ENCODE data around the gene KCNIP4. TPM values are rescaled to one million over a fixed set of nuclear protein-coding genes. Genes with fewer than 3 reads are reported as not detected.

Gene KCNIP4
- total RNA-seq, 2 experiments from 2014 or later = not detected

DNA sequence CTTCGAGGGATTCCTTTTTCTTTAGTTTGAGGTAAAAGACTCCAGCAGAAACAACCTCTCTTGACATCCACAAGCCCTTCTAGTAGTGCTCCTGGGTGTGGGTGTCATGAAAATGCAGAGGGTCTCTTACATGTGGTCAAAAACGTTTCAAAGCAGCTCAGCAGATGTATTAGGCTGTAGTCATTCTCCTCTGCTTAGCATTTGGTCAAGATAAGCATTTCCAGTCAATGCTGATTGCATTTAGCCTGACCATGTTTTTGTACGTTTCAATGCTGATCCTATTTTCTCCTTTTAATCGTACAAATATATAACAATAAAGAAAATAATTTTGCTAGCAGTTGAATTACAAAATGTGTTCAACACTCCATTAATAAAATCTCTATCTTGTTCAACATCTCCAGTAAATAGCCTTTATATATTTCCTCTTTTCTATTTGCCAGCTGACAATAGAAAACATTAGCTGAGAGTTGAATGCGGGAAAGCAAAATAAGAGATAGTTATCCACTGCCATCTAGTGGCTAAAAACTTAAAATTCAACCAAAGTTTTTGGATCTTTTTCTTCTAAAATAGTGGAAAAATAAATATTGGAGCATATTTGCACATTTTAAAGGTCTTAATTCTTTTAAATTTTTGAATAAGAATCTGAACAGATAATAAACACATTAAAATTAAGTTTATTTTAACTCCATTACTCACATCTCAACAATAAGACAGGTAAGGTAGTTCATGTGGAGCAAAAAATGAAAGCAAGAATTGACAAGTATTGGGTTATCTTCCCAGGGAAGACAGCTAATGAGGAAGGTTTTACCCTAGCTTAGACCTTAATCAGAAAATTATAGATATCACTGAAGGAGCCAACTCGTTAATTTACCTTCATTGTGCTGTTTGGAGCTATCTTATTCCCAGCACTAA lies 1263.5 kb downstream of the KCNIP4 start:
- H3K4me3 Mint-ChIP-seq = no peak overlapping the region
- ChIA-PET POLR2A (interaction anchor here (0.9 kb wide), 1 partner anchor 12 kb away, joined by 3 read pairs; no protein-coding TSS in a partner anchor), CTCF (interaction anchor here (0.6 to 3.9 kb wide), 22 partner anchors 11 to 1999 kb away, joined by 3 to 25 read pairs (median 4); partner anchors contain the start of gene PACRGL)
- peaks cover 10% of the 10 kb centered on the region for H3K27me3 Mint-ChIP-seq
- H3K27ac Mint-ChIP-seq = no peak overlapping the region
- intact Hi-C loops (cut with micrococcal nuclease) = loop anchor here (1.0 to 2.0 kb wide), 3 partner anchors 266 to 1996 kb away; no protein-coding TSS in a partner anchor
- H3K9me3 Mint-ChIP-seq = no peaks in the 10 kb centered on the region
- DNase-seq = no peak
- H3K36me3 Mint-ChIP-seq = no peaks in the 10 kb centered on the region
- H3K4me1 Mint-ChIP-seq (ENCODE audit: low read depth) = no peaks in the 10 kb centered on the region

DNA sequence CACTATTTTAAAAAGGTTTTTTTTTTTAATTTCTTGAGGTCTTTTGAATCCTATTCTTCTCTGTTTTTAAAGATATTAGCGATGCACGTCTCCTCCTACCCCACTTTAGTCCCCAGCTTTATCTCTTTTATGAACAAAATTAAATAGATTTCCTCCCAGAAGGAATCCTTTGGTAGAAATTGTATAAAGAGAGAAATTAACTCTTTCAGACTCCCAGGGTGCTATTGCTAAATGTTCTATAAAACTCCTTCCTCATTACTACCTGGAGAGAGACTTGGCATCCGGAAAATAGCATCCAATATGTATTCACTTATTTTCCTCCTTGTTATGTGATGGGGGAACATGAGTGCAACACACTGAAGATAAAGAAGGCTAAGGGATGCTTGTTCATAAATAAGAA lies 1264.8 kb downstream of the KCNIP4 start:
- no peaks in the 10 kb centered on the region for H3K36me3 Mint-ChIP-seq
- ChIA-PET POLR2A (no interaction called here), CTCF (interaction anchor here (1.1 to 3.9 kb wide), 3 partner anchors 262 to 289 kb away, joined by 3 to 25 read pairs (median 3); no protein-coding TSS in a partner anchor)
- intact Hi-C loops (cut with micrococcal nuclease) = loop anchor here (1.0 to 2.0 kb wide), 2 partner anchors 289 to 1994 kb away; no protein-coding TSS in a partner anchor
- H3K27me3 Mint-ChIP-seq = peaks cover 9% of the 10 kb centered on the region
- H3K4me3 Mint-ChIP-seq = no peak overlapping the region
- no peak overlapping the region for H3K27ac Mint-ChIP-seq
- no peak for DNase-seq
- no peaks in the 10 kb centered on the region for H3K4me1 Mint-ChIP-seq (ENCODE audit: low read depth)
- H3K9me3 Mint-ChIP-seq = no peaks in the 10 kb centered on the region

DNA sequence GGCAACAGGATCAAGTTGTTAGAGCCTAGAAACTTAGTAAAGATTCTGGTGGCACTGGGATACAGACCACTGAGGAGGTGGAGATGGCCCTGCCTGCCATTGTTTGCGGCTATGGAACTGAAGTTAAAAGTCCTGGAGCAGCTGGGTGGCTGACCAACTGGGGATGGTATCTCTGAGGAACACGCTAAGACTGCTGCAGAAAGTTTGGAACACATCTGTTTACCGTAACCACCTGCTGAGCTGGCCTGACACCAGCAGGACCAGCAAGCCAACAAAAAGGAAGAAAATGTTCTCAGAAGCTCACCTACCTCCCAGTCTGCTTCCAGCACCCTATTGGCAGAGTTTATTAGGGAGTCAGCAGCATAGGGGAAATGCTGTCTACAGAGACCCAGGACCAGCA lies 1265.7 kb downstream of the KCNIP4 start:
- Mint-ChIP-seq H3K27ac (no peak overlapping the region), H3K36me3 (no peaks in the 10 kb centered on the region), H3K27me3 (peaks cover 14% of the 10 kb centered on the region), H3K9me3 (no peaks in the 10 kb centered on the region), H3K4me1 (ENCODE audit: low read depth) (no peaks in the 10 kb centered on the region), H3K4me3 (no peak overlapping the region)
- POLR2A ChIA-PET = no interaction called here
- CTCF ChIA-PET = interaction anchor here (1.1 to 3.9 kb wide), 3 partner anchors 261 to 288 kb away, joined by 3 to 25 read pairs (median 3); no protein-coding TSS in a partner anchor
- intact Hi-C loops (cut with micrococcal nuclease) = no loop called here
- no peak for DNase-seq

DNA sequence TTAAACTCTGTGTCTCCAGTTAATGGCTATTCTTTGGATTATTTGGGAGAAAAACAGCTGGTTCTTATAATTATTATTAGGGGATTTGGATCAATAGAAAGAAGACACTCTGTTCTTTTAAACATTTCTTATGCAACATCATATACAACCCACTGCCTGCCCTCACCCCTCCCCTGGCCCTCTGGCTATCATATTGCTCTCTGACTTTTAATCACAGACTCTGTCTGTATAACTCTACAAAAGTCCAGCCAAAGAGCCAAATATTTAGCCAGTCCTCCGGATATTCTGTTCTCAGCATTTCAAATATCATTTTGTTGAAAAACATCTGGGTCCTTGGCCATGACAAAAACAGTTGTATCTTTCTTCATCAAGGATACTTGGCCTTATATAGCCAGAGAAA lies 1267.3 kb downstream of the KCNIP4 start:
- H3K4me1 Mint-ChIP-seq (ENCODE audit: low read depth) = no peaks in the 10 kb centered on the region
- H3K27ac Mint-ChIP-seq = no peak overlapping the region
- intact Hi-C loops (cut with micrococcal nuclease) = no loop called here
- ChIA-PET CTCF (no interaction called here), POLR2A (no interaction called here)
- DNase-seq = no peak
- no peak overlapping the region for H3K4me3 Mint-ChIP-seq
- H3K9me3 Mint-ChIP-seq = no peaks in the 10 kb centered on the region
- peaks cover 20% of the 10 kb centered on the region for H3K27me3 Mint-ChIP-seq
- no peaks in the 10 kb centered on the region for H3K36me3 Mint-ChIP-seq

DNA sequence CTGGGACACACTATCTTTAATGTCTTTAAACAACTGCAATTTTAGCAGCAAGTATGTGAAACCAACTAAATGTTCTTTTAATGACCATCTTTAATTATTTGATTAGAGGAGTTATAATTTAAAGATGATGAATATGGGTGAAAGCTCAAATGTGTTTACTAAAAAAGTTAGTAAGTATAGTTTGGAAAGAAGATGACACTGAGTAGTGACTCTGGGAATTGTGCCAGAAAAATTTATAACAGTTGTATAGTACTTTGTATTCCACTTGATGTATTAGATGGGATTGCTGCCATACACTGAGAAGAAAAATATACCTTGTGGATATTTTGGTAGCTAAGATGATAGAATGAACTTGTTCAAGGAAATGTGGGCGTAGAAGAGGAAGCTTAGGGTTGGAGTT lies 1267.8 kb downstream of the KCNIP4 start:
- no peaks in the 10 kb centered on the region for H3K36me3 Mint-ChIP-seq
- no peaks in the 10 kb centered on the region for H3K4me1 Mint-ChIP-seq (ENCODE audit: low read depth)
- ChIA-PET POLR2A (no interaction called here), CTCF (no interaction called here)
- H3K27me3 Mint-ChIP-seq = peaks cover 20% of the 10 kb centered on the region
- H3K9me3 Mint-ChIP-seq = no peaks in the 10 kb centered on the region
- intact Hi-C loops (cut with micrococcal nuclease) = no loop called here
- H3K4me3 Mint-ChIP-seq = no peak overlapping the region
- H3K27ac Mint-ChIP-seq = no peak overlapping the region
- DNase-seq = no peak

DNA sequence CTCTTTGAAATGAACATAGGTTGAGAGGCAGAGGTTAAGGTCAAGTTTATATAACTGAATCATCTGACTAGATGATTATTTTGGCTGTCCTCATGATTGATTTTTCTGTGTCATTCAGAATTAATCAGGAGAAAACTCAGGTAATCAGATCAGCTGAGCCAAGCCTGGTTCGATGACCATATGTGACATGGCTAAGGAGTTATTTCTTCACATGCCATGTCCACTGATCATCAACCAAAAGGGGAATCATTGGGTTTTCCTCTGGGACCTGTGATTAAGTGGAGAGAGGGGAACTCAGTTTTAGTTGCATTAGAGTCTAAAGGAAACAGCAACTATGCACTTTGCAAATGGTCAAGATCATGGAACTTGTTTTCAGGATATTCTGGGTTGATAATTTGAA lies 1268.6 kb downstream of the KCNIP4 start:
- Mint-ChIP-seq H3K27me3 (peaks cover 22% of the 10 kb centered on the region), H3K36me3 (no peaks in the 10 kb centered on the region), H3K9me3 (no peaks in the 10 kb centered on the region), H3K27ac (no peak overlapping the region), H3K4me3 (no peak overlapping the region), H3K4me1 (ENCODE audit: low read depth) (no peaks in the 10 kb centered on the region)
- CTCF ChIA-PET = no interaction called here
- no peak for DNase-seq
- intact Hi-C loops (cut with micrococcal nuclease) = no loop called here
- POLR2A ChIA-PET = no interaction called here

Small RNAs within 50 kb of the gene (microRNA-seq; reads per million reads assigned to microRNA genes)
- not detected for gene MIR7978 (ENCODE audit: borderline microRNAs expressed, borderline number of aligned reads, borderline replicate concordance)

All from activated CD4-positive, alpha-beta memory T cell treated with anti-CD3 and anti-CD28 coated beads for 36 hours (primary cell).